HG02970 (cell line): ENCODE data around the gene GALE.
"Not testable (repeated sequence)": the region's sequence is repeated elsewhere in the genome, so short reads cannot be mapped to it uniquely, and the experiment has no call there.

Experiments used
- ATAC-seq: cut with Tn5 transposase; IDR thresholded peaks from one replicate; pipeline ENCODE4 v1.9.1; 2021; ENCODE audit warnings: mild to moderate bottlenecking, moderate library complexity, moderate number of reproducible peaks; ENCODE audit not compliant: unreplicated experiment, low FRiP score

Gene GALE

DNA sequence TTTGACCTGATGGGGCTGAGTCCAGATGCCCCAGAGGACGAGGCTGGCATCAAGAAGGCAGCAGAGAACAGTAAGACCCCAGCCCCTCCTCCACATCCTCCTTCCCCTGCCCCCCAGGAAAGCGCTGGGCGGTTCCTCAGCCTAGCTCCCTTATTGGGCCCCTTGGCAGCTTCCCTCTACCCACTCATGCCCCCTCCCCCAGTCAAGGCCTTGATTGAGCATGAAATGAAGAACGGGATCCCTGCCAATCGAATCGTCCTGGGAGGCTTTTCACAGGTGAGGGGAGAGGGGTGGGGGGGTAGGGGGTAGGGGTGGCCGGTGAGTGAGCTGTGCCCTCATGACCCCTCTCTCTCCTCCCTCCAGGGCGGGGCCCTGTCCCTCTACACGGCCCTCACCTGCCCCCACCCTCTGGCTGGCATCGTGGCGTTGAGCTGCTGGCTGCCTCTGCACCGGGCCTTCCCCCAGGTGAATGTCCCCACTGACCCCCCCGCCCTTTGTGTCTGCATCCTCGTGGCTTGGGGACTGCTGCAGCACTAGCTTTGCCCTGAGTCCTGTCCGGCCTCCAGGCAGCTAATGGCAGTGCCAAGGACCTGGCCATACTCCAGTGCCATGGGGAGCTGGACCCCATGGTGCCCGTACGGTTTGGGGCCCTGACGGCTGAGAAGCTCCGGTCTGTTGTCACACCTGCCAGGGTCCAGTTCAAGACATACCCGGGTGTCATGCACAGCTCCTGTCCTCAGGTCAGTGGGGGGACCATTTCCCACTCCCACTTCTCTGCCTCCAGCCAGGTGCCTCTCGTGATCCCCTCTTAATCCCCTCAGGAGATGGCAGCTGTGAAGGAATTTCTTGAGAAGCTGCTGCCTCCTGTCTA, 6.5 kb downstream of the GALE start:
- no peak for ATAC-seq

- no peak for ATAC-seq
These were observed 7.4 kb downstream of the GALE start for GRCh38 chr1:23793018-23793781.

DNA sequence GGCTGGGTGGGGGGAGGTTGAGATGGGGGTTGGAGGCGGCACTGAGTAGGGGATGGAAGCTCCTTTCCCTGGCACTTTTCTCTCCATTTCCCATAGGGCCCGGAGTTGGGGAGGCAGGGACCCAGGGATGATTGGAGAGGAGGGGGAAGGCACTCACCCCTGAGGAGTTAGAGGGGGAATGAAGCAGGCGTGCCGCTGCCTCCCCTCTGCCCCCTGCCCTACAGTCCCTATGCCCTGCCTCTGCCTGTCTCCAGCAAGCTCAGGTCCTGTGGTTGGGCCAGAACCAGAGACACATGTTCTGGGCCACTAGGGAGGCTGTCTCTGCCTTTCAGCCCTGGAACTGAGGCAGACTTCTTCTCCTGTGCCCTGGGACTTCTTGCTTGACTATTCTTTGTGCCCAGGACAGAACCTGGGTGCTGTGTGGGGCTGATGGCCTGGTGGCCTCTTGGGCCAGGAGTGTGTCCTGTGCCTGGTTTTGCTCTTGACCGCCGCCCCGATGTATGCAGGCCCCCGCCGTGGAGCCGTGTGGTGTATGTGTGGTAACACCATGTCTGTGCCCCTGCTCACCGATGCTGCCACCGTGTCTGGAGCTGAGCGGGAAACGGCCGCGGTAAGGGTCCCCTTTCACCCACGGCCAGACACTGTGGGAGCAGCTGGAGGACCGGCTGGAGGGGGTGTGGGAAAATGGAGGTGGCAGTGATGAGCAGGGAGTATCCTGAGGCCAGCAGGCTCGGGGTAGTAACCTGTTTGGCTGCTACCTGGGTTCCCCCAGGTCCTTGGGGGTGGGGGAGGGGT, 8.2 kb downstream of the GALE start:
- ATAC-seq, result no peak

GRCh38 chr1:23791516-23792047, 9.0 kb downstream of the GALE start:
- ATAC-seq, result no peak

GRCh38 chr1:23790696-23791515, 9.6 kb downstream of the GALE start, which contains the start of gene LYPLA2:
LYPLA2 (plus strand) TSS chr1:23791145; CDS start chr1:23792683, 1,538 bp downstream.
- ATAC-seq, result peak; percentile 51

- no peak for ATAC-seq
These were observed 11.9 kb downstream of the GALE start for GRCh38 chr1:23788695-23789094.

GRCh38 chr1:23787701-23788100, 12.9 kb downstream of the GALE start:
- ATAC-seq, result no peak

DNA sequence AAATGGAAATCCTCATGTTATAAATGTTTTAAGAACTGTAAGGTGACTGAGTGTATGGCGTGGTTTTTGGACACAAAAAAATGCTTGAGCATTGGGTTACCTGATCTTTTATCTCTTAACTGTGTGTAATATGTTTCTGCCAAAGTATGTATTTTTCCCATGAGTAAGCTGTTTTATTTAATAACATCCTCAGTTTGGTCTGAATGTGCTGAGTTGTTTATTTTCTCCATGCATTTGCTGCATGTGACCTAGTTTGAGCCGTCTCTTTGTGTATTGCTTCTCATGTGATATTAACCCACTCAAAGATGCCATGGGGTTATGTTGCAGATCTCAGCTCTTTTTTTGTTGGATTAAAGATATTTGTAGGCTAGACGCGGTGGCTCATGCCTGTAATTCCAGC, 15.7 kb downstream of the GALE start:
- ATAC-seq, result no peak

GRCh38 chr1:23783141-23783540, 17.4 kb downstream of the GALE start:
- not testable (repeated sequence) for ATAC-seq

DNA sequence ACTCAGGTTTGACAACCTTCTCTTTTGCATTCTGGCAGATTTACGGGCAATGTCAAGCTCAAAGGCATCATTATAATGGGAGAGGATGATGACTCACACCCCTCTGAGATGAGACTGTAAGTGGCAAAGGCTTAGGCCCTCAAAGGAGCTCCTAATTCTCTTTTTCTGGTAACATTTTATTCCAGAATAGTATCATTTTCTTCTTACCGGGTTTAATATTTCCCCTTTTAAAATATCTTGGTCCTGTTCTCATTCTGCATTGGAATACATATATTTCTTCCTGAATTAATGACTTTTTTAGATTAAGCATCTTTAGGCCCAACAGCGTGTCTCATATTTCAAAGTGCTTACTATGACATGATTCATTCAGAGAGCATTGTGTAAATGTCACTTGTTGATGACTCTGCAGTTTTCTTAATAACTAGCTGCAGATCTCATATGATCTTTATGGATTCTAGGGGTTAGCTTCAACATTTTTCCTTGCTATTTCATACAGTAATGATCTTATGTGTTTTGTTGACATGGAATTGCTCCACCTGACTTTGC, 20.7 kb downstream of the GALE start:
- no peak for ATAC-seq

DNA sequence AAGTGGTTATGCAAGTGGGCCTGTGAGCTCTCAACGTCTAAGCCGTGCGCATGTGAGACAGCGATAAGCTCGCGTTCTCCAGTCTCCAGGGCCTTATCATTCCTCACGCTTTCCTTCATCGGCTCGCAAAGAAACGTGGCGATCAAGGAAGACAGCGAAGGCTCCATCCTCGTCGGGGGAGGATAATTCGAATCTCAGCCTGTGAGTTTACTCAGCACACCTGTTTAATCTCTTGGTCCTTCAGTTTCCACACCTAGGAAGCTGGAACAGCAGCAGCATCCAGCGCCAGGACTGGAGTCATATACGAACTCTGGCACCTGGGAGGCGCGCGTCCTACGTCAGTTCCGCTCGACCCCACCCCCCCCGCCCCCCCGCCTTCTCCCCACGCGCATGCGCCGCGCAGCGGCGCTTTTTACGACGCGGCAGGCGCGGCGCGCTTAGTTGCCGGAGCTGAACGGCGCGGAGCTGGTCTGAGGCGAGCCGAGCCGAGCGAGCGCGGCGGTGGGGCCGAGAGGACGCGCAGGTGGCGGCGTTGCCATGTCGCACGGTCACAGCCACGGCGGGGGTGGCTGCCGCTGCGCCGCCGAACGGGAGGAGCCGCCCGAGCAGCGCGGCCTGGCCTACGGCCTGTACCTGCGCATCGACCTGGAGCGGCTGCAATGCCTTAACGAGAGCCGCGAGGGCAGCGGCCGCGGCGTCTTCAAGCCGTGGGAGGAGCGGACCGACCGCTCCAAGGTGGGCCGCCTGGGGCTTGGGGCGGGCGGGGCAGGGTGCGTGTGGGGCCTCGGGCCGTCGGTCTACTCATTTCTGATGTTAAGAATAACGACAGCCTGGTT, 22.4 kb downstream of the GALE start, which contains the start of gene PITHD1:
PITHD1 (plus strand) TSS at position 440 of the 836 bp plus-strand sequence; CDS start at position 538, 98 bp downstream.
- peak; percentile 75 for ATAC-seq

DNA sequence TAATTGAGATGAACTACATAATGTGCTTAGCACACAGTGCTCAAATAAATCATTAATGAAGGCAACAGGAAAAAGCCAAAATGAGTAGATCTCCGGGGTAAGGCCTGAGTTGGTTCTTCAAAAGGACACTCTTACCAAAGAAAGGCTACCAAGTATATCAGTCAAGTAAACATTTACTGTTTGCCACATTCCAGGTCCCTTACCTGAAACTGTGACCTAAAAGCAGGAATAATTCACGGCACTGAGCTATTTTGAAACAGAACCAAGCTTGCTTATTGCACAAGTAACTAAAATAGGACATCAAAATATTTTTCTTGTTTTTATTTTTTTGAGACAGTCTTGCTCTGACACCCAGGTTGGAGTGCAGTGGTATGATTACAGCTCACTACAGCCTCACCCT, 24.3 kb downstream of the GALE start:
- ATAC-seq, result no peak

- no peak for ATAC-seq
These were observed 26.2 kb downstream of the GALE start for GRCh38 chr1:23774174-23774880.

DNA sequence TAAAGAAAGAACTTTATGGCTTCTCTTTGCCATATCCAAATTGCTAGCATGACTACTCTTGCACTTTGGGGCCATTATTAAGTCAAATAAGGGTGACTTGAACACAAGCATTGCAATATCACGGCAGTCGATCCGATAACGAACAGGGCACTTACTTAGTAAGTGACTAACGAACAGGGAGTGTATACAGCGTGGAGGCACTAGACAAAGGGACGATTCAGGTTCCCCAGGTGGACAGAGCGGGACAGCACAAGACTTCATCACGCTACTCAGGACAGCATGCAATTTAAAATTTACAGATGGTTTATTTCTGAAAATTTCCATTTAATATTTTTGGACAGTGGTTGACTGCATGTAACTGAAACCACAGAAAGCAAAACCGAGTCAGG, 27.7 kb downstream of the GALE start:
- ATAC-seq, result no peak

DNA sequence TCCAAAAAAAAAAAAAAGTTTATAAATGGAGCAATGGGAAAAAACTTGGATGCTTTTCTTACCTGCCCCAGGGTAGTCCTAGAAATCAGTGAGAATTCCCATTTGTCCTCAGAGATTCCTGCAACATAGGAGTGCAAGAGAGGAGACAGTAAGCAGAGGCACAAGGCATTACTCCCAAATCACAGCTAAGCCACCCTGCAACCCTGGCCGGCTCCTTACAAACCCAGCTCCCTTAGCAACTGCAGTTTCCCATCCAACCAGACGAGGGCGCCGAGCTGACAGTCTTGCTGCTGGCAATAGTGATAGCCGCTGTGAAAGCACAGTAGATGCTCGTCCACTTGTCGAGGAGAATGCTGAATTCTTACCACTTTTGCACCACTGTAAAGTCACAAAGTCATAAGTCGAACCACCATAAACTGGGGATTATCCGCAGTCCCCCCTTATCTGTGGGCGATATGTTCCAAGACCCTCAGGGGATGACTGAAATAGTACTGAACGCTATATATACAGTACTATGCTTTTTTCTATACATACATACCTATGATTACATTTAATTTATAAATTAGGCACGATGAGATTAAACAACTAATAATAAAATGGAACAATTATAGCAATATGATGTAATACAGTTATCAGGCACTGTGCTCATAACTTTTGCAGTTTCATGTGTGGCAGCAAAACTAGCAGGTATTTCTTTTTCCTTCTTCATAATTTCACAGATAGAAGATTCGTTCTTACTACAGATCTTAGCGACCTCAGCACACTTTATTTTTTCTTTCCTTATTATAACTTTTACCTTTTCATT, 28.3 kb downstream of the GALE start:
- no peak for ATAC-seq

GRCh38 chr1:23768733-23769132, 31.8 kb downstream of the GALE start:
- ATAC-seq, result no peak

GRCh38 chr1:23763041-23763577, 37.4 kb downstream of the GALE start:
- ATAC-seq, result no peak
